H1 (cell line): ENCODE measurements around the gene CKB. TPM values are rescaled to one million over a fixed set of nuclear protein-coding genes. Genes with fewer than 3 reads are reported as not detected.

ENCODE experiments used
- CTCF ChIA-PET: fragments of 300-600 bp; sonication (Branson Sonifier 250); formaldehyde crosslinking; loops from one replicate; lab custom pipeline; 2021; ENCODE audit not compliant: partially characterized antibody; lab: Charles Lee
- POLR2A ChIA-PET: fragments of 300-600 bp; sonication (Branson Sonifier 250); formaldehyde crosslinking; loops from one replicate; lab custom pipeline; 2021; ENCODE audit warnings: inconsistent platforms; ENCODE audit not compliant: partially characterized antibody; lab: Charles Lee
- DNase-seq, 2 experiments: peaks; one replicate each; pipeline versions ENCODE4 v3.0.0 to v3.0.0-alpha.2; 2010 to 2022; ENCODE audit warnings: low spot score in 2 of 2, low read depth in 1 of 2, mixed read lengths in 1 of 2
- FAIRE-seq: peaks from 2 replicates; lab custom pipeline; 2011; peaks lifted over from hg19 to GRCh38; lab: Jason Lieb, UNC
- H2AFZ ChIP-seq: 2 replicates; pipeline ENCODE4 v1.8.1; 2012; ENCODE audit warnings: low read length, inconsistent platforms
- H2AK5ac ChIP-seq: 2 replicates; pipeline ENCODE4 v1.6.1; 2013; ENCODE audit warnings: low read depth, low read length
- H2BK120ac ChIP-seq: replicated peaks from 2 replicates; pipeline ENCODE3; 2013; ENCODE audit warnings: low read depth, low read length, inconsistent platforms
- H2BK12ac ChIP-seq: 2 replicates; pipeline ENCODE4 v1.6.1; 2013; ENCODE audit warnings: low read depth, low read length
- H2BK15ac ChIP-seq: 2 replicates; pipeline ENCODE4 v1.6.1; 2013; ENCODE audit warnings: low read length
- H2BK20ac ChIP-seq: 2 replicates; pipeline ENCODE4 v1.6.1; 2013; ENCODE audit warnings: low read length
- H2BK5ac ChIP-seq: 2 replicates; pipeline ENCODE4 v1.6.1; 2013; ENCODE audit warnings: low read depth, low read length
- H3K14ac ChIP-seq: 2 replicates; pipeline ENCODE4 v1.6.1; 2013; ENCODE audit warnings: inconsistent platforms; ENCODE audit not compliant: insufficient read length
- H3K18ac ChIP-seq: 2 replicates; pipeline ENCODE4 v1.6.1; 2013; ENCODE audit warnings: low read length; ENCODE audit errors: extremely low read depth
- H3K23ac ChIP-seq: 2 replicates; pipeline ENCODE4 v1.6.1; 2013; ENCODE audit warnings: inconsistent platforms; ENCODE audit not compliant: insufficient read length
- H3K23me2 ChIP-seq: 2 replicates; pipeline ENCODE4 v1.6.1; 2013; ENCODE audit warnings: low read depth, low read length
- H3K27ac ChIP-seq: 2 replicates; pipeline ENCODE4 v1.6.1; 2011; ENCODE audit warnings: low read depth, low read length, inconsistent platforms
- H3K27me3 ChIP-seq, 4 experiments: replicated peaks in 1 of 4; 1 replicate in 1 of 4; 2 replicates in 3 of 4; pipeline versions ENCODE4 v1.6.1 to v1.8.1; 2011 to 2013; ENCODE audit warnings: low read length in 3 of 4, mild to moderate bottlenecking in 3 of 4, inconsistent platforms in 2 of 4, mixed read lengths in 2 of 4, moderate library complexity in 1 of 4; ENCODE audit not compliant: control insufficient read depth in 3 of 4, insufficient read depth in 3 of 4; ENCODE audit errors: extremely low read depth in 1 of 4
- H3K36me3 ChIP-seq, 4 experiments: 2 replicates each; pipeline versions ENCODE4 v1.6.1 to v1.8.1; 2011 to 2013; ENCODE audit warnings: mild to moderate bottlenecking in 4 of 4, low read length in 3 of 4, moderate library complexity in 2 of 4, control low read depth in 1 of 4, inconsistent platforms in 1 of 4; ENCODE audit not compliant: insufficient read depth in 4 of 4, control insufficient read depth in 2 of 4
- H3K4ac ChIP-seq: replicated peaks from 2 replicates; pipeline ENCODE3; 2013; ENCODE audit warnings: low read length, low read depth, mixed read lengths, inconsistent platforms; ENCODE audit not compliant: insufficient read length
- H3K4me1 ChIP-seq, 4 experiments: replicated peaks in 1 of 4; 1 replicate in 1 of 4; 2 replicates in 3 of 4; pipeline versions ENCODE4 v1.6.1 to v1.8.1; 2011 to 2013; ENCODE audit warnings: low read length in 3 of 4, inconsistent platforms in 2 of 4, mixed read lengths in 1 of 4; ENCODE audit not compliant: insufficient read depth in 4 of 4, control insufficient read depth in 3 of 4
- H3K4me2 ChIP-seq, 2 experiments: 2 replicates each; pipeline versions ENCODE4 v1.6.1 to v1.8.1; 2011 to 2013; ENCODE audit warnings: low read depth in 2 of 2, low read length in 2 of 2, control low read depth in 1 of 2, inconsistent platforms in 1 of 2, mild to moderate bottlenecking in 1 of 2; ENCODE audit not compliant: insufficient read depth in 1 of 2
- H3K4me3 ChIP-seq, 4 experiments: fragments of 200-600, 300-600 bp in 1 of 4; sonication (generic), shearing (Covaris generic), sonication (Bioruptor Twin) in 1 of 4; 2 replicates each; pipeline versions ENCODE4 v1.5.1 to v1.8.1; 2011 to 2016; ENCODE audit warnings: low read length in 4 of 4, low read depth in 3 of 4, control low read depth in 2 of 4, inconsistent platforms in 2 of 4, mild to moderate bottlenecking in 2 of 4, mixed read lengths in 1 of 4, moderate library complexity in 1 of 4; ENCODE audit not compliant: insufficient read depth in 2 of 4; ENCODE audit errors: extremely low read depth in 1 of 4
- H3K56ac ChIP-seq: replicated peaks from 2 replicates; pipeline ENCODE3; 2013; ENCODE audit warnings: low read depth, mild to moderate bottlenecking, mixed read lengths, low read length, inconsistent platforms; ENCODE audit not compliant: insufficient read length
- H3K79me1 ChIP-seq: 2 replicates; pipeline ENCODE4 v1.6.1; 2013; ENCODE audit warnings: low read depth, low read length, control low read depth
- H3K79me2 ChIP-seq, 2 experiments: 2 replicates each; pipeline versions ENCODE4 v1.6.1 to v1.8.1; 2012 to 2013; ENCODE audit warnings: low read length in 2 of 2, mild to moderate bottlenecking in 2 of 2, inconsistent platforms in 1 of 2; ENCODE audit not compliant: insufficient read depth in 2 of 2, control insufficient read depth in 1 of 2
- H3K9ac ChIP-seq, 4 experiments: replicated peaks in 1 of 4; 1 replicate in 1 of 4; 2 replicates in 3 of 4; pipeline versions ENCODE4 v1.6.1 to v1.8.1; 2011 to 2013; ENCODE audit warnings: low read depth in 3 of 4, low read length in 3 of 4, control low read depth in 2 of 4, mild to moderate bottlenecking in 2 of 4, moderate library complexity in 2 of 4, inconsistent platforms in 1 of 4; ENCODE audit errors: extremely low read depth in 1 of 4
- H3K9me3 ChIP-seq, 2 experiments: 2 replicates each; pipeline versions ENCODE4 v1.6.1 to v1.8.1; 2012 to 2013; ENCODE audit warnings: mild to moderate bottlenecking in 2 of 2, moderate library complexity in 2 of 2, control low read depth in 1 of 2, inconsistent platforms in 1 of 2, low read depth in 1 of 2, low read length in 1 of 2, mixed read lengths in 1 of 2; ENCODE audit not compliant: insufficient read depth in 2 of 2
- H4K20me1 ChIP-seq, 2 experiments: replicated peaks in 1 of 2; 2 replicates each; pipeline versions ENCODE3 to v1.8.1; 2011 to 2013; ENCODE audit warnings: inconsistent platforms in 2 of 2, low read length in 2 of 2, mild to moderate bottlenecking in 1 of 2; ENCODE audit not compliant: insufficient read depth in 2 of 2, control insufficient read depth in 1 of 2
- H4K5ac ChIP-seq: 2 replicates; pipeline ENCODE4 v1.6.1; 2013; ENCODE audit warnings: low read length, low read depth, mixed read lengths, inconsistent platforms; ENCODE audit not compliant: insufficient read length
- H4K8ac ChIP-seq: 2 replicates; pipeline ENCODE4 v1.8.0; 2013; ENCODE audit warnings: mild to moderate bottlenecking, moderate library complexity, low read length, inconsistent platforms; ENCODE audit not compliant: insufficient read depth; ENCODE audit errors: extremely low read depth
- H4K91ac ChIP-seq: replicated peaks from 2 replicates; pipeline ENCODE3; 2013; ENCODE audit warnings: low read length, mixed read lengths, inconsistent platforms; ENCODE audit not compliant: insufficient read length
- CTBP2 ChIP-seq: IDR thresholded peaks from 2 replicates; pipeline ENCODE4 v1.7.0; 2011; ENCODE audit warnings: borderline replicate concordance, mild to moderate bottlenecking, moderate library complexity, mixed read lengths, low read length; ENCODE audit not compliant: insufficient read depth, insufficient read length
- EP300 ChIP-seq, 2 experiments: IDR thresholded peaks; 1 replicate in 1 of 2; 2 replicates in 1 of 2; pipeline ENCODE4 v1.6.1; 2011 to 2012; ENCODE audit warnings: low read depth in 2 of 2, low read length in 2 of 2, mild to moderate bottlenecking in 2 of 2, borderline replicate concordance in 1 of 2, inconsistent platforms in 1 of 2, moderate library complexity in 1 of 2
- GTF2F1 ChIP-seq: IDR thresholded peaks from 2 replicates; pipeline ENCODE4 v1.6.1; 2012; ENCODE audit warnings: low read depth, low read length, improper control_type of control experiment, borderline replicate concordance
- TBP ChIP-seq: IDR thresholded peaks from 2 replicates; pipeline ENCODE4 v1.6.1; 2011; ENCODE audit warnings: low read depth, low read length, improper control_type of control experiment
- WGBS, 2 experiments: shearing (Covaris generic) in 1 of 2; methylation state at CpG; one replicate each; pipeline versions ENCODE4 v1.1.6 to v1.1.7; 2013 to 2015; ENCODE audit warnings: low lambda C conversion rate in 2 of 2, mixed read lengths in 2 of 2, inconsistent platforms in 1 of 2, low coverage in 1 of 2, missing lambda C conversion rate in 1 of 2; ENCODE audit not compliant: insufficient replicate concordance in 2 of 2, insufficient coverage in 1 of 2, insufficient read length in 1 of 2; ENCODE audit errors: extremely low coverage in 1 of 2, missing lambda C conversion rate in 1 of 2; 5-methylcytosine and 5-hydroxymethylcytosine counted together
- polyA plus RNA-seq, 7 experiments: library from polyadenylated mRNA; depleted of rRNA in 3 of 7; stranded (reverse) in 5 of 7; unstranded in 2 of 7; fragments of >200 nt in 5 of 7; fragments of 200-250 nt in 2 of 7; gene quantifications; 1 replicate in 5 of 7; 2 replicates in 1 of 7; 4 replicates in 1 of 7; pipeline versions ENCODE4 v1.2.1 to v1.2.3, GENCODE V29; 2011 to 2013; ENCODE audit warnings: missing spikeins in 2 of 7, mixed read lengths in 2 of 7
- total RNA-seq: library from RNA; stranded (reverse); fragmentation: NEBNext Ultra II Directional; extraction: Animal tissue kit (Norgen Biotek cat#: 25700); gene quantifications from 2 replicates; pipeline ENCODE4 v1.2.1, GENCODE V29; 2021

The CKB gene
- total and polyA plus RNA-seq, 2 of the 8 experiments (the other 6 are each of a cell fraction or from before 2014, with no cell fraction given): 538 to 950 TPM

- H3K56ac ChIP-seq: no peak overlapping the region
- no peak overlapping the region for H3K4me3 ChIP-seq
- no peaks in the 10 kb centered on the region; the same call in 1 of the 2 replicates for H3K79me1 ChIP-seq
- no peaks in the 10 kb centered on the region for H3K27me3 ChIP-seq
- H3K23me2 ChIP-seq: no peaks in the 10 kb centered on the region
- H3K27ac ChIP-seq: no peak overlapping the region
- ChIA-PET POLR2A (interaction anchor here (0.7 to 1.9 kb wide), 3 partner anchors 12 to 139 kb away, joined by 3 to 5 read pairs (median 4); no protein-coding TSS in a partner anchor), CTCF (no interaction called here)
- H3K9ac ChIP-seq: no peak overlapping the region
- H4K91ac ChIP-seq: no peak overlapping the region
- TF ChIP-seq GTF2F1 (no peak), TBP (no peak), EP300 (IDR thresholded peaks at IDR 0.05; ENCODE audit: borderline replicate concordance in 1 of 2, low read depth in 2 of 2, low read length in 2 of 2) (no peak), CTBP2 (no peak)
- no peak overlapping the region for H2BK12ac ChIP-seq
- H3K36me3 ChIP-seq: peaks cover 10 to 38% (median 29%) of the 10 kb centered on the region in 4 experiments; a peak in 7 of 8 replicates
- H3K9me3 ChIP-seq: no peaks in the 10 kb centered on the region
- peaks cover 0 to 1% of the 10 kb centered on the region in 2 experiments for H4K20me1 ChIP-seq
- WGBS, 2 experiments: 87% methylated on average over 5 of the region's 5 CpGs; no CpG with 5 or more reads in 1 of the 2 experiments
- no peak overlapping the region for H4K8ac ChIP-seq
- H2AK5ac ChIP-seq: no peak overlapping the region
- H2AFZ ChIP-seq: no peak overlapping the region
- H3K4me2 ChIP-seq: no peak overlapping the region
- DNase-seq (no peak), FAIRE-seq (no peak)
- no peak overlapping the region for H4K5ac ChIP-seq
- no peak overlapping the region for H2BK20ac ChIP-seq
- no peaks in the 10 kb centered on the region for H3K4me1 ChIP-seq
- no peak overlapping the region for H3K4ac ChIP-seq
- H2BK15ac ChIP-seq: no peak overlapping the region
- H3K23ac ChIP-seq: no peak overlapping the region
- H2BK5ac ChIP-seq: no peak overlapping the region
- H3K79me2 ChIP-seq: no peaks in the 10 kb centered on the region
- no peak overlapping the region for H2BK120ac ChIP-seq
- no peak overlapping the region for H3K18ac ChIP-seq
- no peak overlapping the region for H3K14ac ChIP-seq
These were observed 46.0 kb downstream of the CKB start for GRCh38 chr14:103476631-103477030.
